ENCODE measurements around the gene TMSB10.
"Not testable (repeated sequence)": the region's sequence is repeated elsewhere in the genome, so short reads cannot be mapped to it uniquely, and the experiment has no call there.

Gene TMSB10

DNA sequence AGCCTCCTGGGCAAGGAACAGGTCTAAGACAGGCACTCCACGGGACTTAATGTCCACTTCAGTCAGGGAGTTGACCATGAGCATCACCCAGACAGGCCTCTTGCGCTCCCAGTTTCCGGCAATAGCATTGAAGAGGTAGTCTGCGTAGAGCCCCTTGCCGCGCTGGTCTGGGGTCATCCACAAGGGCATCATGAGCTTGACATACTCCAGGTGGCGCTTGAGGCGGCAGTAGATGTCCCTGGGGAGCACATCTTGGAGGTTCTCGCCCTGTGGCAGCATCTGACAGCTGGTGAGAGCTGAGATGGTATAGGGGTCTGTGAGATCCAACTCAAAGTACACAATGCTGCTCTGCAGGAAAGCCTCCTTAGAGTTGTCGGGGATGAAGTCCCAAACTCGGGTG is 35.1 kb upstream of the TMSB10 start:
- no peak overlapping the region for H3K4me3 ChIP-seq (ENCODE audit: severe bottlenecking)
- ATAC-seq (ENCODE audit: low read depth) (no peak), DNase-seq (ENCODE audit: low spot score) (no peak)
- no peaks in the 10 kb centered on the region for H3K9me3 ChIP-seq (ENCODE audit: severe bottlenecking)
- no peaks in the 10 kb centered on the region for H3K36me3 ChIP-seq (ENCODE audit: low read depth)
- TF ChIP-seq, protein P1, sequence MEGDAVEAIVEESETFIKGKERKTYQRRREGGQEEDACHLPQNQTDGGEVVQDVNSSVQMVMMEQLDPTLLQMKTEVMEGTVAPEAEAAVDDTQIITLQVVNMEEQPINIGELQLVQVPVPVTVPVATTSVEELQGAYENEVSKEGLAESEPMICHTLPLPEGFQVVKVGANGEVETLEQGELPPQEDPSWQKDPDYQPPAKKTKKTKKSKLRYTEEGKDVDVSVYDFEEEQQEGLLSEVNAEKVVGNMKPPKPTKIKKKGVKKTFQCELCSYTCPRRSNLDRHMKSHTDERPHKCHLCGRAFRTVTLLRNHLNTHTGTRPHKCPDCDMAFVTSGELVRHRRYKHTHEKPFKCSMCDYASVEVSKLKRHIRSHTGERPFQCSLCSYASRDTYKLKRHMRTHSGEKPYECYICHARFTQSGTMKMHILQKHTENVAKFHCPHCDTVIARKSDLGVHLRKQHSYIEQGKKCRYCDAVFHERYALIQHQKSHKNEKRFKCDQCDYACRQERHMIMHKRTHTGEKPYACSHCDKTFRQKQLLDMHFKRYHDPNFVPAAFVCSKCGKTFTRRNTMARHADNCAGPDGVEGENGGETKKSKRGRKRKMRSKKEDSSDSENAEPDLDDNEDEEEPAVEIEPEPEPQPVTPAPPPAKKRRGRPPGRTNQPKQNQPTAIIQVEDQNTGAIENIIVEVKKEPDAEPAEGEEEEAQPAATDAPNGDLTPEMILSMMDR (IDR thresholded peaks at IDR 0.05; ENCODE audit: poor library complexity, severe bottlenecking) = no peak
- H3K27me3 ChIP-seq (ENCODE audit: insufficient read depth, poor library complexity, severe bottlenecking) = no peaks in the 10 kb centered on the region
- no peaks in the 10 kb centered on the region for H3K4me1 ChIP-seq (ENCODE audit: insufficient read depth, poor library complexity, severe bottlenecking)
- H3K27ac ChIP-seq (ENCODE audit: poor library complexity, severe bottlenecking) = no peak overlapping the region

DNA sequence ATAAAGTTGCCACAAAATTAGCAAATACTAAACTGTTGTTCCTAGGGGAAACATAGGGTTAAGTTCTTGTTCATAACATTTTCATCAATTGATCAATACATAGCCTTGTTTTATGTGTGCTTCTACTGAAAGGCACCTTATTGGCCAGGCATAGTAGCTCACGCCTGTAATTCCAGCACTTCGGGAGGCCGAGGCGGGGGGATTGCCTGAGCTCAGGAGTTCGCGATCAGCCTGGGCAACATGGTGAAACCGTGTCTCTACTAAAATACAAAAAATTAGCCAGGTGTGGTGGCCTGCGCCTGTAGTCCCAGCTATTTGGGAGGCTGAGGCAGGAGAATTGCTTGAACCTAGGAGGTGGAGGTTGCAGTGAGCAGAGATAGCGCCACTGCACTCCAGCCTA is 32.8 kb upstream of the TMSB10 start:
- DNase-seq (ENCODE audit: low spot score); H3K27me3 ChIP-seq (ENCODE audit: insufficient read depth, poor library complexity, severe bottlenecking); H3K36me3 ChIP-seq (ENCODE audit: low read depth); H3K4me3 ChIP-seq (ENCODE audit: severe bottlenecking); H3K9me3 ChIP-seq (ENCODE audit: severe bottlenecking); H3K27ac ChIP-seq (ENCODE audit: poor library complexity, severe bottlenecking); ATAC-seq (ENCODE audit: low read depth); H3K4me1 ChIP-seq (ENCODE audit: insufficient read depth, poor library complexity, severe bottlenecking): not testable (repeated sequence)

DNA sequence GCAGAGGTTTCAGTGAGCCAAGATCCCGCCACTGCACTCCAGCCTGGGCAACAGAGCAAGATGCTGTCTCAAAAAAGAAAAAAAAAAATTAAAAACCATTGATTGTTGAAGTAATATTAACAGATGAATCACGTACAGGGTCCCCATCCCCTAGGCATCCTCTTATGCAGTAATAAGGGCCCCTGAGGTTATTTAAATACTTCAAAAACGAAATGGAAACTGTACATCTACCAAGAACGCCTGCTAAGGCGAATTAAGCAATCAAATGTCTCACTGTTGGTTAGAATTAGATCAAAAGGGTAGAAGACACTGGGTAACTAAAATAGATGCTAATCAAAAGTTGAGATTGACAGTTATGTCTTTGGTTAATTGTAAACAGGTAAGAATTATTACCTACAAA is 32.1 kb upstream of the TMSB10 start:
- Histone ChIP-seq H3K4me1 (ENCODE audit: insufficient read depth, poor library complexity, severe bottlenecking) (no peaks in the 10 kb centered on the region), H3K27ac (ENCODE audit: poor library complexity, severe bottlenecking) (no peak overlapping the region), H3K27me3 (ENCODE audit: insufficient read depth, poor library complexity, severe bottlenecking) (no peaks in the 10 kb centered on the region), H3K9me3 (ENCODE audit: severe bottlenecking) (no peaks in the 10 kb centered on the region), H3K4me3 (ENCODE audit: severe bottlenecking) (no peak overlapping the region), H3K36me3 (ENCODE audit: low read depth) (no peaks in the 10 kb centered on the region)
- DNase-seq (ENCODE audit: low spot score) (no peak), ATAC-seq (ENCODE audit: low read depth) (no peak)
- TF ChIP-seq, protein P1 (IDR thresholded peaks at IDR 0.05; ENCODE audit: poor library complexity, severe bottlenecking) = no peak

DNA sequence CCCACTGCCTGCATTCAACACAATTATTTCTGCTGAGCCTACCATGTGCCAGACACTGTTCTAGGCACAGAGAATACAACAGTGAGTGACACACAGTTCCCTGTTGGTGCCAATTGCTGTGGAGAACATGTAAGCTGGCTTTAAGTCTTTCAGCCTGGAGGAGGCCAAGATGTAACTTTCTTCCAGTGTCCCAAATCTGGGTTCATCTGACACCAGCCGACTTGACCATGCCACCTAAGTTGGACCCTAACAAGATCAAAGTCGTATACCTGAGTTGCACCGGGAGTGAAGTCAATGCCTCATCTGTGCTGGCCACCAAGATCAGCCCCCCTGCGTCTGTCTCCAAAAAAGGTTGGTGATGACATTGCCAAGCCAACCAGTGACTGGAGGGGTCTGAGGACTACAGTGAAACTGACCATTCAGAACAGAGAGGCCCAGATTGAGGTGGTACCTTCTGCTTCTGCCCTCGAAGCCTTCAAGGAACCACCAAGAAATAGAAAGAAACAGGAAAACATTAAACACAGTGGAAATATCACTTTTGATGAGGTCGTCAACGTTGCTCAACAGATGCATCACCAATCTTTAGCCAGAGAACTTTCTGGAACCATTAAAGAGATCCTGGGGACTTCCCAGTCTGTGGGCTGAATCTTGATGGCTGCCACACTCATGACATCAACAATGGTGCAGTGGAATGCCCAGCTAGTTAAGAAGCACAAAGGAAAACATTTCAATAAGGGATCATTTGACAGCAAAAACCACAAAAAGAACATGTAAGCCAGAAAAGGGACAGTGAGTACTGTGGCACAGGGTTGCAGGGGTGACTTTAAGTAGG is 30.9 kb upstream of the TMSB10 start:
- H3K27me3 ChIP-seq (ENCODE audit: insufficient read depth, poor library complexity, severe bottlenecking) = no peaks in the 10 kb centered on the region
- DNase-seq (ENCODE audit: low spot score) = no peak
- no peak for ATAC-seq (ENCODE audit: low read depth)
- no peaks in the 10 kb centered on the region for H3K36me3 ChIP-seq (ENCODE audit: low read depth)
- no peaks in the 10 kb centered on the region for H3K9me3 ChIP-seq (ENCODE audit: severe bottlenecking)
- H3K4me1 ChIP-seq (ENCODE audit: insufficient read depth, poor library complexity, severe bottlenecking) = no peaks in the 10 kb centered on the region
- no peak overlapping the region for H3K27ac ChIP-seq (ENCODE audit: poor library complexity, severe bottlenecking)
- TF ChIP-seq, protein P1 (IDR thresholded peaks at IDR 0.05; ENCODE audit: poor library complexity, severe bottlenecking) = no peak
- no peak overlapping the region for H3K4me3 ChIP-seq (ENCODE audit: severe bottlenecking)

DNA sequence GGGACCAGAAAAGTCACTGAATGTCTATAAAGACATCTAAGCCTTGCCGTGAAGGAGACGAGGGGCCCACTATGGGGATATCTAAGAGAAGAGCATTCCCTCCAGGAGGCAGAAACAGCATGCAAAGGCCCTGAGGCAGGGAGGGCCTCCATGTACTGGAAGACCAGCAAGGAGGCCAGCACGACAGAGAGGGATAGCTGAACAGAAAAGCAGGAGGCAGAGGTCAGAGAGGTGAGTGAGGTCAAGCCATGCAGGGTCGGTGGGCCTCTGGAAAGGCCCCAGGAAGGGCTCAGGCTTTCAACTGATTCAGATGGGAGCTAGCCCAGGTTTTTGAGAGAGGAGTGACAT is 30.3 kb upstream of the TMSB10 start:
- ATAC-seq (ENCODE audit: low read depth) (no peak), DNase-seq (ENCODE audit: low spot score) (no peak)
- Histone ChIP-seq H3K36me3 (ENCODE audit: low read depth) (no peaks in the 10 kb centered on the region), H3K9me3 (ENCODE audit: severe bottlenecking) (no peaks in the 10 kb centered on the region), H3K27ac (ENCODE audit: poor library complexity, severe bottlenecking) (no peak overlapping the region), H3K27me3 (ENCODE audit: insufficient read depth, poor library complexity, severe bottlenecking) (no peaks in the 10 kb centered on the region), H3K4me3 (ENCODE audit: severe bottlenecking) (no peak overlapping the region), H3K4me1 (ENCODE audit: insufficient read depth, poor library complexity, severe bottlenecking) (no peaks in the 10 kb centered on the region)
- TF ChIP-seq, protein P1 (IDR thresholded peaks at IDR 0.05; ENCODE audit: poor library complexity, severe bottlenecking) = no peak

DNA sequence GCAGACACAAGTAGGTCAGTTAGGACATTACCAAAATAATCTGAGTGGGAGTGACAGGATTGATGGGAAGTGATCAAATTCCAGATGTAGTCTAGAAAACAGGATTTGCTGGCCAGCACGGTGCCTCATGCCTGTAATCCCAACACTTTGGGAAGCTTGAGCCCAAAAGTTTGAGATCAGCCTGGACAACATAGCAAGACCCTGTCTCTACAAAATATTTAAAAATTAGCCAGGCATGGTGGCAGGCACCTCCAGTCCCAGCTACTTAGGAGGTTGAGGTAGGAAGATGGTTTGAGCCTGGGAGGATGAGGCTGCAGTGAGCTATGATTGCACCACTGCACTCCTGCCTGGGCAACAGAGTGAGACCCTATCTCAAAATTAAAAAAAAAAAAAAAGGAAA is 29.8 kb upstream of the TMSB10 start:
- H3K4me1 ChIP-seq (ENCODE audit: insufficient read depth, poor library complexity, severe bottlenecking); H3K9me3 ChIP-seq (ENCODE audit: severe bottlenecking); ATAC-seq (ENCODE audit: low read depth); H3K27ac ChIP-seq (ENCODE audit: poor library complexity, severe bottlenecking); DNase-seq (ENCODE audit: low spot score); H3K4me3 ChIP-seq (ENCODE audit: severe bottlenecking); H3K36me3 ChIP-seq (ENCODE audit: low read depth); H3K27me3 ChIP-seq (ENCODE audit: insufficient read depth, poor library complexity, severe bottlenecking): not testable (repeated sequence)
